GM23338 (cell line): ENCODE results near the gene TUB.

Source experiments
- CREB1 ChIP-seq: fragments of 250-450 bp; sonication (Bioruptor Pico); IDR thresholded peaks from 2 replicates; pipeline ENCODE4 v1.5.0; 2020; ENCODE audit warnings: low read depth, mild to moderate bottlenecking, moderate library complexity
- CTCF ChIP-seq, 2 experiments: fragments of 200-600 bp in 1 of 2; sonication (generic) in 1 of 2; conservative IDR thresholded peaks; 2 replicates each; pipeline versions ENCODE4 v1.5.1 to v1.6.1; 2016 to 2017; ENCODE audit warnings: antibody characterized with exemption in 2 of 2, low read depth in 2 of 2, mild to moderate bottlenecking in 2 of 2, moderate library complexity in 1 of 2
- ETS1 ChIP-seq: IDR thresholded peaks from 2 replicates; pipeline ENCODE4 v1.6.1; 2016; ENCODE audit warnings: antibody characterized with exemption
- EZH2 ChIP-seq: fragments of 200-600 bp; sonication (generic); IDR thresholded peaks from one replicate; pipeline ENCODE4 v1.8.0; 2017; ENCODE audit warnings: antibody characterized with exemption, mild to moderate bottlenecking, low read depth; ENCODE audit not compliant: unreplicated experiment
- EZH2phosphoT487 ChIP-seq: fragments of 200-600 bp; sonication (generic); IDR thresholded peaks from one replicate; pipeline ENCODE4 v1.8.1; 2018; ENCODE audit warnings: antibody characterized with exemption; ENCODE audit not compliant: unreplicated experiment
- JUNB ChIP-seq: IDR thresholded peaks from one replicate; pipeline ENCODE4 v1.6.1; 2016; ENCODE audit warnings: antibody characterized with exemption; ENCODE audit not compliant: unreplicated experiment
- NANOG ChIP-seq: IDR thresholded peaks from 2 replicates; pipeline ENCODE4 v1.6.1; 2016; ENCODE audit warnings: antibody characterized with exemption, borderline replicate concordance
- POLR2AphosphoS5 ChIP-seq: IDR thresholded peaks from 2 replicates; pipeline ENCODE4 v1.6.1; 2016; ENCODE audit warnings: antibody characterized with exemption, low read depth
- REST ChIP-seq: IDR thresholded peaks from one replicate; pipeline ENCODE4 v1.6.1; 2018; ENCODE audit warnings: antibody characterized with exemption; ENCODE audit not compliant: unreplicated experiment
- STAT1 ChIP-seq: IDR thresholded peaks from one replicate; pipeline ENCODE4 v1.6.1; 2016; ENCODE audit warnings: antibody characterized with exemption; ENCODE audit not compliant: unreplicated experiment
- ZNF114 ChIP-seq: fragments of 250-450 bp; sonication (Bioruptor Pico); IDR thresholded peaks from 2 replicates; pipeline ENCODE4 v1.5.0; 2020; ENCODE audit warnings: mild to moderate bottlenecking, moderate library complexity
- ZNF331 ChIP-seq: fragments of 250-450 bp; sonication (Bioruptor Pico); IDR thresholded peaks from 2 replicates; pipeline ENCODE4 v1.5.0; 2020; ENCODE audit warnings: low read depth, mild to moderate bottlenecking, moderate library complexity

- no peak for TF ChIP-seq CTCF (conservative IDR thresholded peaks at IDR 0.05; ENCODE audit: low read depth in 2 of 2)
- no peak for TF ChIP-seq CREB1 (CRISPR knock-in tag)
- no peak for TF ChIP-seq REST
- no peak for TF ChIP-seq JUNB
- no peak for TF ChIP-seq EZH2
- TF ChIP-seq NANOG, result no peak
- no peak for TF ChIP-seq POLR2AphosphoS5
- TF ChIP-seq STAT1, result no peak
- TF ChIP-seq ZNF331 (CRISPR knock-in tag), result no peak
- no peak for TF ChIP-seq EZH2phosphoT487
- TF ChIP-seq ZNF114 (CRISPR knock-in tag), result no peak
- no peak for TF ChIP-seq ETS1
These were observed 45.7 kb upstream of the TUB start for GRCh38 chr11:8035200-8035855.
